DMS153 treated with DMSO at 0.1 percent for 48 hours (cell line): Measurements from ENCODE around the gene SH2B2.
"Not testable (repeated sequence)": the region's sequence is repeated elsewhere in the genome, so short reads cannot be mapped to it uniquely, and the experiment has no call there.

Experiments used
- DNase-seq: peaks from one replicate; lab custom pipeline; 2025; ENCODE audit not compliant: unreplicated experiment; lab: John Stamatoyannopoulos, UW

The SH2B2 gene

DNA sequence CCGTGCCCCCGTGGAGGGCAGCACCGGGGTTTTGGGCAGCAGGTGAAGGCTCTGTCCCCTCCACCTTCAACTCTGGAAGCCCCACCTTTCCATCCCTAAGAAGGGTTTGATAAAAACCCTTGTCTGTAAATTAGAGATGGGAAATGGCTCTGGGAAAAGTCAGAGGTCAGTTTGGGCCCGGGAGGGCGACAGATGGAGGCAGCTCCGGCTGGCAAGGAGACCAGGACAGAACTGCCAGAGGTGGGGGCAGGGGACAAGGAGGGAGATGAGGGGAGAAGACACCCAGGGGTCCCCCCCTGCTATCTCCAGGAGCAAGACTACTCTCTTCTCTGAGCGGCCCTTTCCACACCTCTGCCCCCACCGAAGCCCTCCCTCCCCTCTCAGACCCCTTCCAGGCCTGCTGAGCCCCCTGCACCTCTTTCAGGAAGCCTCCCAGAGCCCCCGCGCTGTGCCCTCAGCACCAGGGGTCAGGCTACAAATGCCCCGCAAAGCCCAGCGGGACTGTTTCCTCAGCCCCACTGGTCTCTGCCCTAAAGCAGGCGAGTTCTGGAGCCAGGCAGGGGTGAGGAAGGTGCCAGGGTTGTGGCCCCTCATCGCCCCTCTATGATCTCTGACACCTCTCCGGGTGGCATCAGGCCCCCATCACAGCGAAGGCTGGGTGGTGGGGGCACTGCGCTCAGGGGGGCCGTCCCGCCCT is 980 bp upstream of the SH2B2 start:
- no peak for DNase-seq

DNA sequence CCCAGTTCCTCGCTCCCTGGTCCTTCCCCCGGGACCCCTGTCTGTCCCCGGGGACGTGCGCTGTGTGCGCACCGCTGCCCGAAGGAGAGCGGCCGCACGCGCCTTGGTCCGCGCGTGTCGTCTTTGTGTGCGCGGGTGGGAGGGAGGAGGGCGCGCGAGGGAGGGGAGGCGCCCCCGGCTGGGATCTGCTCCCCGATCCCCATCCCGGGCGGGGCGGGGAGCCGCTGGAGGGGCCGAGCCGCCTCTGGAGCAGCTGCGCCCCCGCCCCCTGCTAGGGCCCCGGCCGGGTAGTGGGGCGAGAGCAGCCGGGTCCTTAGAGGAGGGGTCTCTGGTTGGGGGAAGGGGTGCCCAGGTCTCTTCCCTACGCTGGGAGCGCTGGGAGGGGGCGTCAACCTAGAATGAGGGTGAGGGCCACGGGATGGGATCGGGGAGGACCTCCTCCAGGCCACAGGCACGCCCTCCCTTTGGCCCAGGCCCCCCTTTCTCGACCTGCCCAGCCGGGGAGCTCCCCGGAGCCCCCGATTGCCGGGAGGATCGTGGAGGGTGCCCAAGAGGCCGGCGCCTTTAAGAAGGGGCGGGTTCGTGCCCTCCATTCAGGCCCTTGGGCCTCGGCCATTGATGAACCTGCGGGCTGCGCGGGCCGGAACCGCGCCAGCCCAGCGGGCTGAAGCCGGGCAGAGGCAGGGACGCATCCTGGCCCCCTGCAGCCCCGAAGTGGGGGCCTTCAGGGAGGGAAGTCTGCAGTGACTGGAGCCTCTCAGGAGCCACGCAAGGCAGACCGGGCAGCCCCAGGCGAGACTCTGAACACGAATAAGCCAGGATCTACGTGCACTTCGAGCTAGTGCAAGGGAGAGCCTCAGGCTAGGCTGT is 678 bp downstream of the SH2B2 start:
- no peak for DNase-seq

DNA sequence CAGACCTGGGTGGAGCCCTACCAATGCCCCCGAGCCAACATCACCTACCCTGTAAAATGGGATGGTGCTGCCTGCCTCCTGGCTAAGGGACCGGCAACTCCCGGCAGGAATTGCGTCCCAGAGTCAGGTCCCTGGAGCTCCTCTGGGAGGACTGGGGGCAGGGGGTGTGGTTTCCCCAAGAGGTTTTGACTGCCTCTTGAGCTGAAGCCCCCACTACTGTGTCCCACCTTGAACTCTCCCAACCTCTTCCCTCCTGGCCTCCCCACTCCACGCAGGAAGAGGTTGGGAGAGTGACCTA is 1.3 kb downstream of the SH2B2 start:
- DNase-seq, result no peak

DNA sequence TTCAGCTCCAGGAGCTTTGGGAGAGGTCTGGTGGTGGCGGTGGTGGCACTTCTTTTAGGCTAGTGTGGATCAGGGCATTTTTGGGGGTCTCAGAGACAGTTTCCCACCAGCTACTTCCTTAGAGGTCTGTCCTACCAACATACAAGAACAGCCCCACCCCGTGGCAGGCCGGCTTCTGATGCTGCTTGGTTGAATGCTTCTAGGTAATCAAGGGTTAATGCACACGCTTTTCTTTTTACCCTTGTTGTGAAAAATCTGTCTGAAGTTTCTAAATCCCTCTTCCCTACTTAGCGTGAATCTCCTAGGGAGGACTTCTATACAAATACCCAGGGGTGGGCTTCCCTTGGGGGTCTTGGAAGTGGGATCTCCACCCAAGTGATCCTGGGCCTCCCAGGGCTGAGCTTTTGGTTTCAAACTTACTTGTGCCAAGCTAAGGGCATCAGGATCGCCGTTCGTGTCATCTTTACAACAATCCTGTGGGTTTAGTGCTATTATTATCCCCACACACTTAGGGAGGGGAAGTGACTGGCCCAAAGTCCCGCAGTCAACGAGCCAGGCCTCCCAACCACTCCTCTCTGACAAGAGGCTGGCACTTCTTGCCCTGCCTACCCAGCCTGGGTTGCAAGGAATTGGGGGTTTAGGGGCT is 1.7 kb downstream of the SH2B2 start:
- DNase-seq, result no peak

- no peak for DNase-seq
Measured at GRCh38 chr7:102289057-102289456, 2.4 kb downstream of the SH2B2 start.

- no peak for DNase-seq
Measured at GRCh38 chr7:102291056-102291915, 4.6 kb downstream of the SH2B2 start.

- no peak for DNase-seq
Measured at GRCh38 chr7:102291916-102292267, 5.2 kb downstream of the SH2B2 start.

GRCh38 chr7:102292813-102293798 is 6.4 kb downstream of the SH2B2 start:
- no peak for DNase-seq

DNA sequence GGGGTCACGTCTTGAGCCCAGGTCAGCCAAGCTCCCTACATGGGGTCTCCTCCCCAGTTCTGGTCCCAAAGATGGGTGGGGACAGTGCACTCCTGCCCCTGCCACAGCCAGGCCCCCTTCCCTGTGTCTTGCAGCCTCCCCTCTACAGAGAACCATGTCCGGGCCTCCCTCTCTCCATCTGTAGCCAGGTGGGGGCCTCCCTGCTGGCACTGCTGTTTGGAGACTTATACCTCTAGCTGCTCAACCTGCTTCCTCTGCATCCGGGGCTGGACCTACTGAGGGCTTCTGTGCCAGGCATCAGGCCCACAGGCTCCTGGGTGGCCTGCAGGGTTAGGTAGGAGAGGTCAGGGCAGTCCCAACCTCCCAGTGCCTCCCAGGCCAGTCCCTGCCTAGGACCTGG is 7.9 kb downstream of the SH2B2 start:
- no peak for DNase-seq

DNA sequence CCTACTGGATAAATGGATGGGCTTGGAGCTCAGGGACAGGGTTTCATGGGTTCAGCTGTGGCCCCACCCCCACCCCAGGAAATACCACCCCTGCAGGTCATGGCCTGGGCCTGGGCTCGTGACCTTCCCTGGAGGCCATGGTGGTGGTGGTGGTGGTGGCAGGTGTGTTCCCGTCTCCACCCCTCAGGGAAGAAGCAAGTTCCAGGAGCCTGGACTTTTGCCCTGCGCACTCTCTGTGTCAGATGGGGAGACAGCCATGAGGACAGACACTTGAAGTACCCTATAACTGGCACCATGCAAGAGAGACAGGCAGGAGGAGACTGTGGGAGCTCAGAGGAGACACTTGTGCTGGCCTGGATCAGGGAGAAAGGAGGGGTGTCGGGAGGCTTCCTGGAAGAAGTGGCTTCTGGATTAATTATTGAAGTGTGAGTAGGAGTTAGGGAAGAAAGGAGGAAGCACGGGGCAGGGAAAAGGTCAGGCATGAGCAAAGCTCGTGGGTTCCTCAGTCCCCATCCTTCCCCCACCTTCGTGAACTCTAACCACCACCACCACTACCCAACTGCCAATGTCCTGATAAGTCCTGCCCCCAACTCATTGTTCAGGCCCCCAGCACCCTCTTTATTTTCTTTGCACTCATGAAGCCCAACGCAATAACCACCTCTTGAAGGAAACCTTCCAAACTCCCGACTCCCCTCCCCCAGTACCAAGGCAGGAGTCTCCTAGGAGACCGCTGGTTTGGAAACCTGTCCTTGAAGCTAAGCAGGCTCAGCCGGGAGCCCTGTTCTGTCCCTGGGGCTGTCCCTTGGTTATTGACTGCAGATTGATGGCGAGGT is 8.9 kb downstream of the SH2B2 start:
- no peak for DNase-seq

DNA sequence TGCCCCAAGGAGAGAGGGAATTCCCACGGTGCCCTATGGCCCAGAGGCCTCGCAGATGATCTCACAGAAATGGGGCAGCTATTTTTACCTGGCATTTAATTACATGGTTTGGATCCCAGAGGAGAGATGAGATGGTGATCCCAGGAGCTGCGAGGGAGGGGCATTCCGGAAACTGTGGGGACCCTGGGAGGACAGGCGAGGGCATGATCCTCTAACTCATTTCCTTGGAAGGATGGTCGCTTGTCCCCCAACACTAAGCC is 9.4 kb downstream of the SH2B2 start:
- DNase-seq, result no peak

GRCh38 chr7:102296514-102296913 is 9.8 kb downstream of the SH2B2 start:
- no peak for DNase-seq

GRCh38 chr7:102297487-102298218 is 11.0 kb downstream of the SH2B2 start:
- DNase-seq, result no peak

- no peak for DNase-seq
Measured at GRCh38 chr7:102300643-102301221, 14.1 kb downstream of the SH2B2 start.

GRCh38 chr7:102301367-102301766 is 14.7 kb downstream of the SH2B2 start:
- DNase-seq, result not testable (repeated sequence)

GRCh38 chr7:102302025-102302424 is 15.4 kb downstream of the SH2B2 start:
- DNase-seq, result no peak

DNA sequence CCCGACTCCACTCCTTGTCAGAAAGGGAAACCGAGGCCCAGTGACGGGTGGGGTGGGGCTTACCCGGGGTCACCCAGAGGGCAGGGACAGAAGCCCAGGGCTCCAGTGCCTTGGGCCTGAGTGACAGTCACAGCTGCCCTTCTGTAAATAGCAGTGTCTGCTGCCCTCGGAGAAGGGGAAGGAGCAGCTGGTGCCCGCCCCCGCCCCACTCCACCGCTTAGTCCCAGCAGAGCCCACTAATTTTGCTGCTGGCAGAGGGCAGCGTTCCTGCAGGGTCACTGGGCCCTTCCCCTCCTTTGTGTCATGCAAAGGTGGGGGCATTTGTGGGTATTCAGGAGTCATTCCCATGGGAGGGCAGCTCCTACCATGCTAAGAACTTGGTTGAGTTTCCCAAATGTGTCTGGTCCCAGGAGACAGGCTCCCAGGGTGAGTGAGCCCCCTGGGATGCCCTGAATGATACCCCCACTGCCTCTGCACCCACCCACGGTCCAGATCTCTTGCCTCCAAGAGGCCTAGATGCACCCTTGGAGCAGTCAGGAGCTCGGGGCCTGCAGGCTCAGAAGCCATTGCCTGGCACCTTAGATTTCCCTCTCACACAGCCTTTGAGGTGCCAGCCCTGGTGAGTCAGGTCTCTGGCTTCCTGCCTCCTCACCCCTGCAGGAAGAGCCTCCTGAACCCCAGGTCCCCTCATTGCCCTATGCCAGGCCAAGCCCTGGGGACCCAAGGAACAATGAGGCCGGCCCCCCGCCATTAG is 17.2 kb downstream of the SH2B2 start:
- no peak for DNase-seq

- DNase-seq, result no peak
Measured at GRCh38 chr7:102304668-102305067, 18.0 kb downstream of the SH2B2 start.
